ENCODE data around the gene KIAA0232.

GRCh38 chr4:6845574-6845973 lies 63.0 kb downstream of the KIAA0232 start:
- TF ChIP-seq POLR2AphosphoS5 (IDR thresholded peaks at IDR 0.05; ENCODE audit: low read depth, low read length) (no peak), POLR2A (IDR thresholded peaks at IDR 0.05; ENCODE audit: low read depth, low read length) (no peak), TAF1 (IDR thresholded peaks at IDR 0.05; ENCODE audit: low read depth, low read length) (no peak), POU2F2 (IDR thresholded peaks at IDR 0.05; ENCODE audit: low read depth, low read length) (no peak)

Measured in GM12891 (cell line).